HG03108 (cell line): ENCODE results near the gene EPX.

Experiments used
- ATAC-seq: cut with Tn5 transposase; IDR thresholded peaks from one replicate; pipeline ENCODE4 v1.9.1; 2021; ENCODE audit warnings: moderate library complexity; ENCODE audit not compliant: unreplicated experiment

The EPX gene

GRCh38 chr17:58224315-58224714, 31.8 kb downstream of the EPX start:
- ATAC-seq: no peak

- ATAC-seq: no peak
These were observed 35.2 kb downstream of the EPX start for GRCh38 chr17:58227733-58228132.

GRCh38 chr17:58228679-58229078, 36.2 kb downstream of the EPX start:
- no peak for ATAC-seq

- no peak for ATAC-seq
These were observed 36.9 kb downstream of the EPX start for GRCh38 chr17:58229384-58229783.

GRCh38 chr17:58229881-58230280, 37.4 kb downstream of the EPX start:
- no peak for ATAC-seq

GRCh38 chr17:58231641-58232040, 39.1 kb downstream of the EPX start:
- no peak for ATAC-seq

GRCh38 chr17:58232707-58233156, 40.2 kb downstream of the EPX start:
- ATAC-seq: peak; percentile 74

- peak; percentile 44 for ATAC-seq
These were observed 41.0 kb downstream of the EPX start for GRCh38 chr17:58233543-58233942.

GRCh38 chr17:58234512-58234911, 42.0 kb downstream of the EPX start:
- no peak for ATAC-seq

- no peak for ATAC-seq
These were observed 43.3 kb downstream of the EPX start for GRCh38 chr17:58235821-58236220.

GRCh38 chr17:58236394-58236793, 43.9 kb downstream of the EPX start:
- ATAC-seq: no peak

- ATAC-seq: no peak
These were observed 45.7 kb downstream of the EPX start, which contains the start of gene LPO for GRCh38 chr17:58238147-58238634. Gene LPO, plus strand, starts transcription at chr17:58238584. Its CDS starts 4,396 bp downstream, at chr17:58242980.

- no peak for ATAC-seq
These were observed 47.5 kb downstream of the EPX start for GRCh38 chr17:58239987-58240386.

GRCh38 chr17:58242171-58242784, 49.8 kb downstream of the EPX start:
- no peak for ATAC-seq

- no peak for ATAC-seq
These were observed 52.4 kb downstream of the EPX start for GRCh38 chr17:58244963-58245362.

GRCh38 chr17:58245428-58246103, 53.0 kb downstream of the EPX start:
- ATAC-seq: no peak

- no peak for ATAC-seq
These were observed 53.7 kb downstream of the EPX start for GRCh38 chr17:58246104-58246740.

- ATAC-seq: no peak
These were observed 54.3 kb downstream of the EPX start for GRCh38 chr17:58246781-58247180.

- ATAC-seq: no peak
These were observed 55.2 kb downstream of the EPX start for GRCh38 chr17:58247511-58248363.

- no peak for ATAC-seq
These were observed 56.4 kb downstream of the EPX start for GRCh38 chr17:58248955-58249269.
